CD4-positive, alpha-beta T cell (primary cell): ENCODE results near the gene JPH4. TPM values are rescaled to one million over a fixed set of nuclear protein-coding genes. Genes with fewer than 3 reads are reported as not detected.

Source experiments
- ATAC-seq: fragments of 200-7000 bp; cut with Tn5 transposase; one replicate; pipeline ENCODE4 v1.10.0; 2022; ENCODE audit warnings: mild to moderate bottlenecking; ENCODE audit not compliant: poor library complexity
- CTCF ChIA-PET: fragments of 350-600 bp; sonication (Branson Sonifier 250); formaldehyde crosslinking; loops from one replicate; lab custom pipeline; 2021; ENCODE audit warnings: antibody characterized with exemption, inconsistent platforms; lab: Charles Lee
- POLR2A ChIA-PET: fragments of 350-600 bp; sonication (Branson Sonifier 250); formaldehyde crosslinking; loops from one replicate; lab custom pipeline; 2021; ENCODE audit warnings: antibody characterized with exemption, inconsistent platforms; lab: Charles Lee
- DNase-seq, 14 experiments: peaks; one replicate each; pipeline ENCODE4 v3.0.0-alpha.2; 2013 to 2020; ENCODE audit warnings: mixed read lengths in 2 of 14
- H3K27ac ChIP-seq, 2 donors: one replicate each; pipeline versions ENCODE4 v1.5.1 to v1.7.0; 2013; ENCODE audit warnings: low read length in 2 of 2, low read depth in 1 of 2, mild to moderate bottlenecking in 1 of 2
- H3K27me3 ChIP-seq, 2 experiments: 1 replicate in 1 of 2; 2 replicates in 1 of 2; pipeline versions ENCODE4 v1.6.1 to v1.7.0; 2013; ENCODE audit warnings: low read length in 2 of 2, control low read depth in 1 of 2, mild to moderate bottlenecking in 1 of 2, moderate library complexity in 1 of 2; ENCODE audit not compliant: insufficient read depth in 2 of 2, control insufficient read depth in 1 of 2
- H3K36me3 ChIP-seq: one replicate; pipeline ENCODE4 v1.6.1; 2013; ENCODE audit warnings: low read length, control low read depth; ENCODE audit not compliant: insufficient read depth
- H3K4me1 ChIP-seq: one replicate; pipeline ENCODE4 v1.6.1; 2013; ENCODE audit warnings: low read length, control low read depth; ENCODE audit not compliant: insufficient read depth
- H3K4me3 ChIP-seq: one replicate; pipeline ENCODE4 v1.5.1; 2013; ENCODE audit warnings: mild to moderate bottlenecking, low read length, moderate library complexity
- H3K9me3 ChIP-seq, 2 experiments: 1 replicate in 1 of 2; 2 replicates in 1 of 2; pipeline versions ENCODE4 v1.6.1 to v1.7.0; 2013; ENCODE audit warnings: low read length in 2 of 2, mild to moderate bottlenecking in 2 of 2, control low read depth in 1 of 2, moderate library complexity in 1 of 2; ENCODE audit not compliant: control insufficient read depth in 1 of 2, insufficient read depth in 1 of 2
- H3K27ac Mint-ChIP-seq: one replicate; pipeline ENCODE4 v1.8.0; 2020; ENCODE audit warnings: mixed read lengths
- H3K27me3 Mint-ChIP-seq: one replicate; pipeline ENCODE4 v1.8.0; 2021; ENCODE audit warnings: mixed read lengths
- H3K36me3 Mint-ChIP-seq: one replicate; pipeline ENCODE4 v1.8.0; 2021; ENCODE audit warnings: low read depth, mixed read lengths
- H3K4me1 Mint-ChIP-seq: one replicate; pipeline ENCODE4 v1.8.0; 2021; ENCODE audit warnings: low read depth, mixed read lengths
- H3K4me3 Mint-ChIP-seq: one replicate; pipeline ENCODE4 v1.8.0; 2020; ENCODE audit warnings: mild to moderate bottlenecking, mixed read lengths
- H3K9me3 Mint-ChIP-seq: one replicate; pipeline ENCODE4 v1.8.0; 2020; ENCODE audit warnings: mixed read lengths
- CTCF ChIP-seq: fragments of 200-600 bp; IDR thresholded peaks from one replicate; pipeline ENCODE4 v1.8.0; 2022; ENCODE audit warnings: antibody characterized with exemption, mild to moderate bottlenecking
- intact Hi-C, 2 experiments: fragments of 100-400 bp; cut with DNase I in 1 of 2; cut with micrococcal nuclease in 1 of 2; formaldehyde crosslinking; loops; one replicate each; pipeline versions ENCODE4 v1.15.1 to v1.9.0; 2023 to 2025; cut with DNase I, micrococcal nuclease
- total RNA-seq, 174 experiments: library from RNA in 2 of 174; stranded (reverse) in 2 of 174; gene quantifications; one replicate each; pipeline ENCODE4 v1.2.3 and lab custom pipeline; 2021 to 2026

The JPH4 gene
- total RNA-seq, 2 experiments from 2014 or later, result not detected

GRCh38 chr14:23577004-23577681, 1.4 kb downstream of the JPH4 start:
- Mint-ChIP-seq H3K9me3 (no peaks in the 10 kb centered on the region), H3K27ac (no peak overlapping the region), H3K36me3 (no peaks in the 10 kb centered on the region), H3K4me1 (peaks cover 21% of the 10 kb centered on the region), H3K4me3 (no peak overlapping the region), H3K27me3 (peaks cover 72% of the 10 kb centered on the region)
- H3K27ac ChIP-seq, result no peak overlapping the region
- H3K36me3 ChIP-seq, result no peaks in the 10 kb centered on the region
- H3K4me1 ChIP-seq, result peaks cover 22% of the 10 kb centered on the region
- intact Hi-C loops, result no loop called here
- peak in 2 of 14 experiments; percentile 35 to 36 for DNase-seq
- TF ChIP-seq CTCF, result no peak
- POLR2A ChIA-PET, result no interaction called here
- peaks cover 0 to 12% of the 10 kb centered on the region in 2 experiments for H3K9me3 ChIP-seq
- H3K27me3 ChIP-seq, result peaks cover 38 to 52% of the 10 kb centered on the region in 2 experiments
- ATAC-seq, result peak; percentile 25
- CTCF ChIA-PET, result no interaction called here
- H3K4me3 ChIP-seq, result no peak overlapping the region

GRCh38 chr14:23573384-23574015, 5.1 kb downstream of the JPH4 start:
- peaks cover 50% of the 10 kb centered on the region for H3K27me3 Mint-ChIP-seq
- intact Hi-C loops, result no loop called here
- peak overlapping the region; percentile 46 for H3K4me3 Mint-ChIP-seq
- peaks cover 0 to 12% of the 10 kb centered on the region in 2 experiments for H3K9me3 ChIP-seq
- TF ChIP-seq CTCF, result no peak
- ATAC-seq (no peak), DNase-seq (no peak)
- no peak overlapping the region for H3K27ac ChIP-seq
- peaks cover 28% of the 10 kb centered on the region for H3K4me1 ChIP-seq
- H3K4me1 Mint-ChIP-seq, result peaks cover 22% of the 10 kb centered on the region
- no peaks in the 10 kb centered on the region for H3K36me3 ChIP-seq
- peaks cover 30 to 39% of the 10 kb centered on the region in 2 experiments for H3K27me3 ChIP-seq
- CTCF ChIA-PET, result no interaction called here
- no peak overlapping the region for H3K27ac Mint-ChIP-seq
- H3K4me3 ChIP-seq, result no peak overlapping the region
- no peaks in the 10 kb centered on the region for H3K9me3 Mint-ChIP-seq
- no peaks in the 10 kb centered on the region for H3K36me3 Mint-ChIP-seq
- POLR2A ChIA-PET, result no interaction called here

GRCh38 chr14:23572836-23573235, 5.8 kb downstream of the JPH4 start:
- TF ChIP-seq CTCF, result no peak
- ATAC-seq (no peak), DNase-seq (peak in 2 of 14 experiments; percentile 35 to 42)
- peaks cover 43% of the 10 kb centered on the region for H3K27me3 Mint-ChIP-seq
- ChIA-PET CTCF (interaction anchor here (0.8 kb wide), 1 partner anchor 10 kb away, joined by 4 read pairs; no protein-coding TSS in a partner anchor), POLR2A (no interaction called here)
- H3K4me1 Mint-ChIP-seq, result peaks cover 27% of the 10 kb centered on the region
- peaks cover 0 to 12% of the 10 kb centered on the region in 2 experiments for H3K9me3 ChIP-seq
- no peak overlapping the region for H3K27ac ChIP-seq
- H3K27me3 ChIP-seq, result peaks cover 25 to 32% of the 10 kb centered on the region in 2 experiments
- no peaks in the 10 kb centered on the region for H3K9me3 Mint-ChIP-seq
- H3K4me3 ChIP-seq, result no peak overlapping the region
- no peaks in the 10 kb centered on the region for H3K36me3 ChIP-seq
- no peaks in the 10 kb centered on the region for H3K36me3 Mint-ChIP-seq
- intact Hi-C loops, result no loop called here
- H3K27ac Mint-ChIP-seq, result no peak overlapping the region
- H3K4me1 ChIP-seq, result peaks cover 29% of the 10 kb centered on the region
- no peak overlapping the region for H3K4me3 Mint-ChIP-seq
